SK-N-SH treated with all-trans-retinoic acid at 6 μM for 48 hours (cell line): ENCODE results near the gene STAMBPL1.

Source experiments
- ATAC-seq: fragments of 200-7000 bp; cut with Tn5 transposase; 3 replicates; pipeline ENCODE4 v1.9.1; 2020; ENCODE audit warnings: mild to moderate bottlenecking, moderate library complexity
- ARNTL ChIP-seq: fragments of 450-650 bp; formaldehyde crosslinking; IDR thresholded peaks from 2 replicates; pipeline ENCODE4 v1.5.0; 2020; ENCODE audit warnings: low read depth, mild to moderate bottlenecking, moderate library complexity, borderline replicate concordance
- BACH2 ChIP-seq: fragments of 250-450 bp; sonication (Bioruptor Pico); IDR thresholded peaks from 2 replicates; pipeline ENCODE4 v1.9.0; 2021; ENCODE audit warnings: mild to moderate bottlenecking, borderline replicate concordance
- CREB5 ChIP-seq: fragments of 250-450 bp; sonication (Bioruptor Pico); IDR thresholded peaks from 2 replicates; pipeline ENCODE4 v1.5.1; 2020; ENCODE audit warnings: low read depth, mild to moderate bottlenecking, moderate library complexity
- CSDC2 ChIP-seq: fragments of 250-450 bp; sonication (Bioruptor Pico); IDR thresholded peaks from 2 replicates; pipeline ENCODE4 v1.5.0; 2020; ENCODE audit warnings: mild to moderate bottlenecking, moderate library complexity
- ESRRG ChIP-seq: fragments of 250-450 bp; sonication (Bioruptor Pico); IDR thresholded peaks from 2 replicates; pipeline ENCODE4 v1.6.1; 2021; ENCODE audit warnings: mild to moderate bottlenecking
- GLIS3 ChIP-seq: fragments of 250-450 bp; sonication (Bioruptor Pico); IDR thresholded peaks from 2 replicates; pipeline ENCODE4 v1.5.0; 2020; ENCODE audit warnings: mild to moderate bottlenecking, moderate library complexity
- ISL1 ChIP-seq: fragments of 250-450 bp; sonication (Bioruptor Pico); IDR thresholded peaks from 2 replicates; pipeline ENCODE4 v2.1.2; 2022; ENCODE audit warnings: mild to moderate bottlenecking, moderate library complexity
- OSR1 ChIP-seq: fragments of 250-450 bp; sonication (Bioruptor Pico); IDR thresholded peaks from 2 replicates; pipeline ENCODE4 v1.8.0; 2022; ENCODE audit warnings: moderate library complexity, mild to moderate bottlenecking, inconsistent platforms
- PATZ1 ChIP-seq: fragments of 250-450 bp; sonication (Bioruptor Pico); IDR thresholded peaks from 2 replicates; pipeline ENCODE4 v1.8.0; 2020; ENCODE audit warnings: mild to moderate bottlenecking, moderate library complexity, borderline replicate concordance
- PPARA ChIP-seq: fragments of 250-450 bp; sonication (Bioruptor Pico); IDR thresholded peaks from 2 replicates; pipeline ENCODE4 v1.5.0; 2020; ENCODE audit warnings: mild to moderate bottlenecking, borderline replicate concordance
- RARB ChIP-seq: fragments of 250-450 bp; sonication (Bioruptor Pico); IDR thresholded peaks from 2 replicates; pipeline ENCODE4 v1.8.0; 2021; ENCODE audit warnings: mild to moderate bottlenecking, moderate library complexity
- SNAI2 ChIP-seq: fragments of 250-450 bp; sonication (Bioruptor Pico); IDR thresholded peaks from 2 replicates; pipeline ENCODE4 v1.5.0; 2020; ENCODE audit warnings: mild to moderate bottlenecking, moderate library complexity
- TCF4 ChIP-seq: fragments of 250-450 bp; sonication (Bioruptor Pico); IDR thresholded peaks from 2 replicates; pipeline ENCODE4 v1.8.0; 2021; ENCODE audit warnings: mild to moderate bottlenecking, moderate library complexity, borderline replicate concordance
- TOX ChIP-seq: fragments of 250-450 bp; sonication (Bioruptor Pico); IDR thresholded peaks from 2 replicates; pipeline ENCODE4 v1.8.0; 2021; ENCODE audit warnings: mild to moderate bottlenecking, moderate library complexity, borderline replicate concordance
- ZC3H10 ChIP-seq: fragments of 250-450 bp; sonication (Bioruptor Pico); IDR thresholded peaks from 2 replicates; pipeline ENCODE4 v1.5.1; 2021; ENCODE audit warnings: mild to moderate bottlenecking, moderate library complexity
- ZFP3 ChIP-seq: fragments of 250-450 bp; sonication (Bioruptor Pico); IDR thresholded peaks from 2 replicates; pipeline ENCODE4 v1.5.0; 2020; ENCODE audit warnings: mild to moderate bottlenecking, moderate library complexity
- ZFP30 ChIP-seq: fragments of 450-650 bp; formaldehyde crosslinking; IDR thresholded peaks from 2 replicates; pipeline ENCODE4 v1.5.0; 2022; ENCODE audit warnings: mild to moderate bottlenecking, moderate library complexity
- ZNF565 ChIP-seq: fragments of 450-650 bp; formaldehyde crosslinking; conservative IDR thresholded peaks from 2 replicates; pipeline ENCODE4 v1.5.0; 2020; ENCODE audit warnings: low read depth, mild to moderate bottlenecking, moderate library complexity
- ZNF70 ChIP-seq: fragments of 450-650 bp; formaldehyde crosslinking; IDR thresholded peaks from 2 replicates; pipeline ENCODE4 v1.5.0; 2020; ENCODE audit warnings: mild to moderate bottlenecking, moderate library complexity
- ZNF8 ChIP-seq: fragments of 450-650 bp; formaldehyde crosslinking; IDR thresholded peaks from 2 replicates; pipeline ENCODE4 v1.5.0; 2020; ENCODE audit warnings: mild to moderate bottlenecking, moderate library complexity
- TF ChIP-seq, protein P1 (sequence below): fragments of 250-450 bp; sonication (Bioruptor Pico); IDR thresholded peaks from 2 replicates; pipeline ENCODE4 v1.5.1; 2021; ENCODE audit warnings: mild to moderate bottlenecking, moderate library complexity

Gene STAMBPL1

GRCh38 chr10:88915781-88916180 is 35.7 kb downstream of the STAMBPL1 start (continued):
- no peak for TF ChIP-seq PATZ1 (CRISPR knock-in tag)

- TF ChIP-seq ZNF565 (CRISPR knock-in tag) (no peak), CREB5 (CRISPR knock-in tag) (no peak), TCF4 (CRISPR knock-in tag) (no peak), OSR1 (CRISPR knock-in tag) (no peak), ARNTL (CRISPR knock-in tag) (no peak), SNAI2 (no peak), ZNF70 (CRISPR knock-in tag) (no peak), RARB (no peak), ZNF8 (no peak), GLIS3 (CRISPR knock-in tag) (no peak), PPARA (CRISPR knock-in tag) (no peak), BACH2 (CRISPR knock-in tag) (no peak), TOX (CRISPR knock-in tag) (no peak), ESRRG (CRISPR knock-in tag) (no peak), PATZ1 (CRISPR knock-in tag) (no peak), ZC3H10 (no peak), ZFP30 (CRISPR knock-in tag) (no peak), ZFP3 (CRISPR knock-in tag) (no peak), CSDC2 (no peak)
- TF ChIP-seq, protein P1, sequence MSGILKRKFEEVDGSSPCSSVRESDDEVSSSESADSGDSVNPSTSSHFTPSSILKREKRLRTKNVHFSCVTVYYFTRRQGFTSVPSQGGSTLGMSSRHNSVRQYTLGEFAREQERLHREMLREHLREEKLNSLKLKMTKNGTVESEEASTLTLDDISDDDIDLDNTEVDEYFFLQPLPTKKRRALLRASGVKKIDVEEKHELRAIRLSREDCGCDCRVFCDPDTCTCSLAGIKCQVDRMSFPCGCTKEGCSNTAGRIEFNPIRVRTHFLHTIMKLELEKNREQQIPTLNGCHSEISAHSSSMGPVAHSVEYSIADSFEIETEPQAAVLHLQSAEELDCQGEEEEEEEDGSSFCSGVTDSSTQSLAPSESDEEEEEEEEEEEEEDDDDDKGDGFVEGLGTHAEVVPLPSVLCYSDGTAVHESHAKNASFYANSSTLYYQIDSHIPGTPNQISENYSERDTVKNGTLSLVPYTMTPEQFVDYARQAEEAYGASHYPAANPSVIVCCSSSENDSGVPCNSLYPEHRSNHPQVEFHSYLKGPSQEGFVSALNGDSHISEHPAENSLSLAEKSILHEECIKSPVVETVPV (CRISPR knock-in tag), result no peak
- no peak for ATAC-seq
Measured at GRCh38 chr10:88916231-88916630, 36.2 kb downstream of the STAMBPL1 start.

- no peak for ATAC-seq
- TF ChIP-seq, protein P1 (CRISPR knock-in tag), result no peak
- TF ChIP-seq OSR1 (CRISPR knock-in tag), result no peak
- TF ChIP-seq TCF4 (CRISPR knock-in tag), result no peak
- no peak for TF ChIP-seq ISL1 (CRISPR knock-in tag)
- TF ChIP-seq PPARA (CRISPR knock-in tag), result no peak
- TF ChIP-seq, all 23 proteins: peak for 0
Measured at GRCh38 chr10:88916986-88917385, 36.9 kb downstream of the STAMBPL1 start.

- ATAC-seq, result peak; percentile 10; the same call in 2 of the 3 replicates
- TF ChIP-seq SNAI2 (no peak), ZC3H10 (peak; percentile 7; the same call in 1 of the 2 replicates)
Measured at GRCh38 chr10:88918191-88918905, 38.3 kb downstream of the STAMBPL1 start.
